Fibroblast of mammary gland (primary cell): ENCODE measurements around the gene CFTR.

Source experiments
- DNase-seq: peaks from one replicate; pipeline ENCODE4 v3.0.0-alpha.2; 2010; ENCODE audit warnings: low read depth
- H3K4me3 ChIP-seq: 2 replicates; pipeline ENCODE4 v1.5.1; 2011; ENCODE audit warnings: low read depth, mild to moderate bottlenecking, low read length, moderate library complexity; ENCODE audit not compliant: control insufficient read depth
- CTCF ChIP-seq: conservative IDR thresholded peaks from 2 replicates; pipeline ENCODE4 v1.5.1; 2011; ENCODE audit warnings: low read depth, low read length, inconsistent platforms; ENCODE audit not compliant: control insufficient read depth, insufficient read depth

CFTR gene

GRCh38 chr7:117606132-117606531, 126.3 kb downstream of the CFTR start:
- no peak for TF ChIP-seq CTCF
- no peak overlapping the region for H3K4me3 ChIP-seq
- DNase-seq: no peak

GRCh38 chr7:117610396-117610795, 130.6 kb downstream of the CFTR start:
- TF ChIP-seq CTCF: no peak
- H3K4me3 ChIP-seq: no peak overlapping the region
- DNase-seq: no peak

GRCh38 chr7:117612637-117613036, 132.8 kb downstream of the CFTR start:
- no peak for DNase-seq
- no peak overlapping the region for H3K4me3 ChIP-seq
- TF ChIP-seq CTCF: no peak

- TF ChIP-seq CTCF: no peak
- H3K4me3 ChIP-seq: no peak overlapping the region
- no peak for DNase-seq
Observed at GRCh38 chr7:117616694-117617093, 136.9 kb downstream of the CFTR start.

- no peak overlapping the region for H3K4me3 ChIP-seq
- no peak for TF ChIP-seq CTCF
- DNase-seq: no peak
Observed at GRCh38 chr7:117619681-117620080, 139.9 kb downstream of the CFTR start.

GRCh38 chr7:117621075-117621618, 141.3 kb downstream of the CFTR start:
- DNase-seq: no peak
- no peak for TF ChIP-seq CTCF
- H3K4me3 ChIP-seq: no peak overlapping the region

GRCh38 chr7:117623606-117624005, 143.8 kb downstream of the CFTR start:
- TF ChIP-seq CTCF: no peak

More at GRCh38 chr7:117623606-117624005, 143.8 kb downstream of the CFTR start:
- DNase-seq: no peak
- no peak overlapping the region for H3K4me3 ChIP-seq
